T-helper 22 cell (primary cell): ENCODE results near the gene RNGTT.
"Not testable (repeated sequence)": the region's sequence is repeated elsewhere in the genome, so short reads cannot be mapped to it uniquely, and the experiment has no call there.

Experiments
- DNase-seq: peaks from one replicate; pipeline ENCODE4 v3.0.0-alpha.2; 2020; ENCODE audit warnings: low read depth

Gene RNGTT

GRCh38 chr6:88864359-88865054 lies 98.9 kb downstream of the RNGTT start:
- DNase-seq: no peak

- DNase-seq: no peak
Observed at GRCh38 chr6:88860310-88860709, 103.1 kb downstream of the RNGTT start.

GRCh38 chr6:88858455-88858854 lies 105.0 kb downstream of the RNGTT start:
- DNase-seq: no peak

GRCh38 chr6:88856566-88856965 lies 106.9 kb downstream of the RNGTT start:
- DNase-seq: no peak

- no peak for DNase-seq
Observed at GRCh38 chr6:88855541-88856147, 107.8 kb downstream of the RNGTT start.

GRCh38 chr6:88852775-88853174 lies 110.6 kb downstream of the RNGTT start:
- DNase-seq: no peak

- no peak for DNase-seq
Observed at GRCh38 chr6:88852000-88852399, 111.4 kb downstream of the RNGTT start.

GRCh38 chr6:88848870-88849269 lies 114.5 kb downstream of the RNGTT start:
- DNase-seq: no peak

GRCh38 chr6:88843040-88843439 lies 120.4 kb downstream of the RNGTT start:
- no peak for DNase-seq

- DNase-seq: no peak
Observed at GRCh38 chr6:88842320-88842719, 121.1 kb downstream of the RNGTT start.

- no peak for DNase-seq
Observed at GRCh38 chr6:88840796-88841539, 122.5 kb downstream of the RNGTT start.

GRCh38 chr6:88840289-88840688 lies 123.1 kb downstream of the RNGTT start:
- DNase-seq: no peak

- no peak for DNase-seq
Observed at GRCh38 chr6:88839280-88839679, 124.1 kb downstream of the RNGTT start.

GRCh38 chr6:88835210-88835609 lies 128.2 kb downstream of the RNGTT start:
- DNase-seq: no peak

GRCh38 chr6:88833071-88833470 lies 130.3 kb downstream of the RNGTT start:
- DNase-seq: not testable (repeated sequence)

- DNase-seq: not testable (repeated sequence)
Observed at GRCh38 chr6:88827599-88827998, 135.8 kb downstream of the RNGTT start.

GRCh38 chr6:88825856-88826255 lies 137.6 kb downstream of the RNGTT start:
- no peak for DNase-seq

GRCh38 chr6:88823998-88824397 lies 139.4 kb downstream of the RNGTT start:
- DNase-seq: no peak

GRCh38 chr6:88815491-88815890 lies 147.9 kb downstream of the RNGTT start:
- DNase-seq: no peak

GRCh38 chr6:88814909-88815308 lies 148.5 kb downstream of the RNGTT start:
- no peak for DNase-seq

- no peak for DNase-seq
Observed at GRCh38 chr6:88813045-88813444, 150.4 kb downstream of the RNGTT start.

GRCh38 chr6:88810701-88811100 lies 152.7 kb downstream of the RNGTT start:
- DNase-seq: no peak

GRCh38 chr6:88810089-88810488 lies 153.3 kb downstream of the RNGTT start:
- DNase-seq: no peak
